HG03135 (cell line): ENCODE data around the gene PKD1.

Source experiments
- ATAC-seq: cut with Tn5 transposase; IDR thresholded peaks from one replicate; pipeline ENCODE4 v1.9.1; 2021; ENCODE audit warnings: mild to moderate bottlenecking, moderate library complexity; ENCODE audit not compliant: unreplicated experiment

PKD1 gene

GRCh38 chr16:2056681-2057407 lies 78.9 kb downstream of the PKD1 start:
- no peak for ATAC-seq

- no peak for ATAC-seq
Observed at GRCh38 chr16:2056077-2056476, 79.6 kb downstream of the PKD1 start.

GRCh38 chr16:2054543-2055245 lies 81.0 kb downstream of the PKD1 start:
- ATAC-seq, result no peak

GRCh38 chr16:2053897-2054296 lies 81.8 kb downstream of the PKD1 start:
- no peak for ATAC-seq

- no peak for ATAC-seq
Observed at GRCh38 chr16:2053211-2053610, 82.5 kb downstream of the PKD1 start.

GRCh38 chr16:2048116-2048543 lies 87.6 kb downstream of the PKD1 start:
- ATAC-seq, result peak; percentile 8

GRCh38 chr16:2047330-2048115 lies 88.2 kb downstream of the PKD1 start, which contains the start of the genes NTHL1 and TSC2:
TSS of gene NTHL1 (minus strand) at chr16:2047834. CDS start at chr16:2047823, 11 bp downstream.
TSS of gene TSC2 (plus strand) at chr16:2047985. CDS start at chr16:2048616, 631 bp downstream.
- peak; percentile 94 for ATAC-seq

- ATAC-seq, result no peak
Observed at GRCh38 chr16:2046893-2047329, 88.8 kb downstream of the PKD1 start.

- no peak for ATAC-seq
Observed at GRCh38 chr16:2045965-2046892, 89.5 kb downstream of the PKD1 start.

- ATAC-seq, result no peak
Observed at GRCh38 chr16:2044541-2044940, 91.2 kb downstream of the PKD1 start.

GRCh38 chr16:2043667-2044451 lies 91.8 kb downstream of the PKD1 start:
- ATAC-seq, result no peak

GRCh38 chr16:2042986-2043666 lies 92.6 kb downstream of the PKD1 start:
- ATAC-seq, result no peak

GRCh38 chr16:2042171-2042985 lies 93.3 kb downstream of the PKD1 start:
- no peak for ATAC-seq

GRCh38 chr16:2040787-2041522 lies 94.7 kb downstream of the PKD1 start:
- no peak for ATAC-seq

- no peak for ATAC-seq
Observed at GRCh38 chr16:2040041-2040786, 95.5 kb downstream of the PKD1 start.

- ATAC-seq, result no peak
Observed at GRCh38 chr16:2039274-2040031, 96.2 kb downstream of the PKD1 start.
